H9 (cell line): ENCODE data around the gene MRTFA. TPM values are rescaled to one million over a fixed set of nuclear protein-coding genes. Genes with fewer than 3 reads are reported as not detected.

Source experiments
- DNase-seq: peaks from one replicate; pipeline ENCODE4 v3.0.0-alpha.2; 2017
- H2AFZ ChIP-seq: one replicate; pipeline ENCODE4 v1.6.1; 2013; ENCODE audit warnings: mild to moderate bottlenecking, low read length, control low read depth, moderate library complexity
- H2AK5ac ChIP-seq: 2 replicates; pipeline ENCODE4 v1.6.1; 2013; ENCODE audit warnings: low read length, control low read depth, mixed read lengths; ENCODE audit not compliant: insufficient read length
- H2BK120ac ChIP-seq: one replicate; pipeline ENCODE4 v1.6.1; 2013; ENCODE audit warnings: low read depth, mild to moderate bottlenecking, low read length, control low read depth, inconsistent platforms; ENCODE audit not compliant: poor library complexity, severe bottlenecking
- H2BK12ac ChIP-seq: 2 replicates; pipeline ENCODE4 v1.6.1; 2013; ENCODE audit warnings: low read length, control low read depth, mixed read lengths, low read depth; ENCODE audit not compliant: insufficient read length
- H2BK15ac ChIP-seq: 2 replicates; pipeline ENCODE4 v1.6.1; 2013; ENCODE audit warnings: low read depth, low read length, control low read depth
- H2BK20ac ChIP-seq: one replicate; pipeline ENCODE4 v1.6.1; 2013; ENCODE audit warnings: low read depth, mild to moderate bottlenecking, low read length, control low read depth, inconsistent platforms; ENCODE audit not compliant: poor library complexity, severe bottlenecking
- H2BK5ac ChIP-seq: 2 replicates; pipeline ENCODE4 v1.6.1; 2013; ENCODE audit warnings: low read length, control low read depth, mixed read lengths; ENCODE audit not compliant: insufficient read length
- H3K14ac ChIP-seq: 2 replicates; pipeline ENCODE4 v1.6.1; 2013; ENCODE audit warnings: low read length, control low read depth; ENCODE audit not compliant: insufficient read depth
- H3K18ac ChIP-seq: 2 replicates; pipeline ENCODE4 v1.6.1; 2013; ENCODE audit warnings: low read depth, mild to moderate bottlenecking, mixed read lengths, low read length, control low read depth; ENCODE audit not compliant: insufficient read length
- H3K23ac ChIP-seq: 2 replicates; pipeline ENCODE4 v1.6.1; 2013; ENCODE audit warnings: low read length, control low read depth, mixed read lengths, low read depth; ENCODE audit not compliant: insufficient read length
- H3K23me2 ChIP-seq: 2 replicates; pipeline ENCODE4 v1.6.1; 2013; ENCODE audit warnings: low read depth, mild to moderate bottlenecking, mixed read lengths, low read length, control low read depth; ENCODE audit not compliant: insufficient read length, poor library complexity, severe bottlenecking
- H3K27ac ChIP-seq: 2 replicates; pipeline ENCODE4 v1.5.1; 2013; ENCODE audit warnings: low read length, control low read depth, mixed read lengths, low read depth; ENCODE audit not compliant: insufficient read length
- H3K27me3 ChIP-seq: 2 replicates; pipeline ENCODE4 v1.6.1; 2013; ENCODE audit warnings: low read length, control low read depth, inconsistent platforms; ENCODE audit not compliant: insufficient read depth
- H3K4ac ChIP-seq: 2 replicates; pipeline ENCODE4 v1.6.1; 2013; ENCODE audit warnings: low read depth, mild to moderate bottlenecking, control low read depth, inconsistent platforms, low read length, moderate library complexity
- H3K4me1 ChIP-seq: 2 replicates; pipeline ENCODE4 v1.6.1; 2013; ENCODE audit warnings: low read length, control low read depth, inconsistent platforms; ENCODE audit not compliant: insufficient read depth
- H3K4me2 ChIP-seq: 2 replicates; pipeline ENCODE4 v1.6.1; 2013; ENCODE audit warnings: low read length, control low read depth, mixed read lengths; ENCODE audit not compliant: insufficient read length, insufficient read depth
- H3K56ac ChIP-seq: 2 replicates; pipeline ENCODE4 v1.6.1; 2013; ENCODE audit warnings: low read depth, mild to moderate bottlenecking, mixed read lengths, low read length, control low read depth; ENCODE audit not compliant: insufficient read length
- H3K79me1 ChIP-seq: 2 replicates; pipeline ENCODE4 v1.6.1; 2013; ENCODE audit warnings: low read depth, mild to moderate bottlenecking, moderate library complexity, low read length, control low read depth, inconsistent platforms; ENCODE audit not compliant: insufficient read depth, poor library complexity, severe bottlenecking
- H3K79me2 ChIP-seq: 2 replicates; pipeline ENCODE4 v1.6.1; 2013; ENCODE audit warnings: low read length, control low read depth, inconsistent platforms; ENCODE audit not compliant: insufficient read depth
- H3K9ac ChIP-seq: 2 replicates; pipeline ENCODE4 v1.6.1; 2013; ENCODE audit warnings: low read length, control low read depth, mixed read lengths; ENCODE audit not compliant: insufficient read length; ENCODE audit errors: extremely low read depth
- H3K9me3 ChIP-seq: one replicate; pipeline ENCODE4 v1.6.1; 2013; ENCODE audit warnings: low read depth, low read length, inconsistent platforms; ENCODE audit not compliant: control insufficient read depth
- H3T11ph ChIP-seq: one replicate; pipeline ENCODE4 v1.6.1; 2013; ENCODE audit warnings: mild to moderate bottlenecking, low read length, control low read depth, inconsistent platforms
- H4K20me1 ChIP-seq: one replicate; pipeline ENCODE4 v1.6.1; 2013; ENCODE audit not compliant: control insufficient read depth, insufficient read length, insufficient read depth
- H4K5ac ChIP-seq: 2 replicates; pipeline ENCODE4 v1.6.1; 2013; ENCODE audit warnings: low read depth, mild to moderate bottlenecking, mixed read lengths, low read length, control low read depth; ENCODE audit not compliant: insufficient read length
- H4K8ac ChIP-seq: replicated peaks from 2 replicates; pipeline ENCODE4 v1.6.1; 2013; ENCODE audit warnings: low read length, control low read depth, mixed read lengths, low read depth; ENCODE audit not compliant: insufficient read length
- H4K91ac ChIP-seq: 2 replicates; pipeline ENCODE4 v1.6.1; 2013; ENCODE audit warnings: low read depth, mild to moderate bottlenecking, moderate library complexity, mixed read lengths, low read length, control low read depth; ENCODE audit not compliant: insufficient read length
- H3K27ac Mint-ChIP-seq, 3 experiments: 2 replicates in 2 of 3; 3 replicates in 1 of 3; pipeline ENCODE4 v1.8.0; 2020 to 2021; ENCODE audit warnings: mixed read lengths in 3 of 3, mild to moderate bottlenecking in 1 of 3, moderate library complexity in 1 of 3
- H3K27me3 Mint-ChIP-seq: 2 replicates; pipeline ENCODE4 v1.8.0; 2021; ENCODE audit warnings: low read depth, mild to moderate bottlenecking, moderate library complexity, mixed read lengths
- H3K36me3 Mint-ChIP-seq, 3 experiments: 2 replicates in 2 of 3; 3 replicates in 1 of 3; pipeline ENCODE4 v1.8.0; 2020 to 2021; ENCODE audit warnings: low read depth in 3 of 3, mixed read lengths in 3 of 3; ENCODE audit not compliant: insufficient read depth in 1 of 3
- H3K4me1 Mint-ChIP-seq, 2 experiments: 2 replicates each; pipeline ENCODE4 v1.8.0; 2020; ENCODE audit warnings: mixed read lengths in 2 of 2
- H3K4me3 Mint-ChIP-seq, 2 experiments: 2 replicates in 1 of 2; 3 replicates in 1 of 2; pipeline ENCODE4 v1.8.0; 2020 to 2021; ENCODE audit warnings: mild to moderate bottlenecking in 2 of 2, mixed read lengths in 2 of 2, moderate library complexity in 1 of 2
- H3K9me3 Mint-ChIP-seq, 2 experiments: 2 replicates in 1 of 2; 3 replicates in 1 of 2; pipeline ENCODE4 v1.8.0; 2020; ENCODE audit warnings: mild to moderate bottlenecking in 2 of 2, mixed read lengths in 2 of 2, moderate library complexity in 1 of 2
- CTCF ChIP-seq: fragments of 200-600 bp; sonication (generic); conservative IDR thresholded peaks from 3 replicates; pipeline ENCODE4 v1.8.0; 2021; ENCODE audit warnings: antibody characterized with exemption, mild to moderate bottlenecking
- WGBS: extraction: QIAGEN DNeasy Blood & Tissue Kit; methylation state at CpG from one replicate; pipeline ENCODE4 v1.1.7; 2013; ENCODE audit warnings: missing lambda C conversion rate, low lambda C conversion rate, mixed read lengths; ENCODE audit not compliant: insufficient read length; ENCODE audit errors: extremely low coverage; 5-methylcytosine and 5-hydroxymethylcytosine counted together
- total RNA-seq: library from RNA; stranded (reverse); gene quantifications from 2 replicates; pipeline ENCODE4 v1.2.1, GENCODE V29; 2021

Gene MRTFA
- total RNA-seq, 1 experiment from 2014 or later: 38.1 TPM

- Histone ChIP-seq H3K27ac (no peak within 1 kb of the TSS), H2BK5ac (no peak within 1 kb of the TSS), H2BK12ac (no peak within 1 kb of the TSS), H3K9me3 (no peaks in the 10 kb centered on the region), H2BK120ac (no peak within 1 kb of the TSS), H3K23me2 (no peaks in the 10 kb centered on the region), H2BK15ac (no peak within 1 kb of the TSS), H3K23ac (no peak within 1 kb of the TSS), H3K4ac (no peak within 1 kb of the TSS), H3T11ph (no peak within 1 kb of the TSS), H3K27me3 (no peaks in the 10 kb centered on the region), H4K20me1 (no peaks in the 10 kb centered on the region), H3K9ac (no peak within 1 kb of the TSS), H3K4me1 (peaks cover 11% of the 10 kb centered on the region), H4K91ac (no peak within 1 kb of the TSS), H3K79me2 (no peaks in the 10 kb centered on the region), H4K8ac (no peak within 1 kb of the TSS), H3K56ac (no peak within 1 kb of the TSS), H3K4me2 (peak within 1 kb of the TSS; percentile 8), H3K14ac (peak within 1 kb of the TSS; percentile 60; the same call in 1 of the 2 replicates), H2AK5ac (no peak within 1 kb of the TSS), H2BK20ac (no peak within 1 kb of the TSS), H3K18ac (peak within 1 kb of the TSS; percentile 10), H4K5ac (no peak within 1 kb of the TSS), H2AFZ (no peak within 1 kb of the TSS), H3K79me1 (no peaks in the 10 kb centered on the region)
- peaks cover 4% of the 10 kb centered on the region; the same call in 1 of the 2 replicates for H3K27me3 Mint-ChIP-seq
- H3K9me3 Mint-ChIP-seq: no peaks in the 10 kb centered on the region
- peaks cover 0 to 10% (median 6%) of the 10 kb centered on the region in 3 experiments; a peak in 4 of 7 replicates for H3K36me3 Mint-ChIP-seq
- H3K4me3 Mint-ChIP-seq: peak within 1 kb of the TSS; percentile 62 to 76
- no peak for TF ChIP-seq CTCF
- no peak for DNase-seq
- peak within 1 kb of the TSS in 2 of 3 experiments; percentile 53 to 79; a peak in 3 of 7 replicates for H3K27ac Mint-ChIP-seq
- WGBS: no CpG with 5 or more reads among the region's 21 CpGs
- H3K4me1 Mint-ChIP-seq: peaks cover 50 to 54% of the 10 kb centered on the region in 2 experiments
Measured at GRCh38 chr22:40679249-40679963, 42.9 kb upstream of the MRTFA start, which contains the start of gene MCHR1. TSS of gene MCHR1 (plus strand) at chr22:40679484. CDS start at chr22:40679653, 169 bp downstream.
